ENCODE measurements around the gene MYH15. TPM values are rescaled to one million over a fixed set of nuclear protein-coding genes. Genes with fewer than 3 reads are reported as not detected.

Gene MYH15
- polyA plus RNA-seq, 3 donors, result not detected

- no peak overlapping the region for H3K4me2 ChIP-seq (replicated peaks; ENCODE audit: extremely low read depth, low read length, poor library complexity, severe bottlenecking)
- DNase-seq, result peak; percentile 59 to 88 (median 64)
- no peak overlapping the region for H3K9ac ChIP-seq (ENCODE audit: insufficient read depth, low read length, poor library complexity, severe bottlenecking)
- H4K20me1 ChIP-seq (ENCODE audit: insufficient read depth, low read length), result no peaks in the 10 kb centered on the region
- no peak overlapping the region for H3K4me3 ChIP-seq (replicated peaks in 1 of 3; ENCODE audit: low read depth in 2 of 3, low read length in 3 of 3)
- H3K4me1 Mint-ChIP-seq, result peaks cover 16% of the 10 kb centered on the region
- peaks cover 0 to 2% (median 0%) of the 10 kb centered on the region in 7 donors for H3K9me3 Mint-ChIP-seq
- TF ChIP-seq, protein P1, sequence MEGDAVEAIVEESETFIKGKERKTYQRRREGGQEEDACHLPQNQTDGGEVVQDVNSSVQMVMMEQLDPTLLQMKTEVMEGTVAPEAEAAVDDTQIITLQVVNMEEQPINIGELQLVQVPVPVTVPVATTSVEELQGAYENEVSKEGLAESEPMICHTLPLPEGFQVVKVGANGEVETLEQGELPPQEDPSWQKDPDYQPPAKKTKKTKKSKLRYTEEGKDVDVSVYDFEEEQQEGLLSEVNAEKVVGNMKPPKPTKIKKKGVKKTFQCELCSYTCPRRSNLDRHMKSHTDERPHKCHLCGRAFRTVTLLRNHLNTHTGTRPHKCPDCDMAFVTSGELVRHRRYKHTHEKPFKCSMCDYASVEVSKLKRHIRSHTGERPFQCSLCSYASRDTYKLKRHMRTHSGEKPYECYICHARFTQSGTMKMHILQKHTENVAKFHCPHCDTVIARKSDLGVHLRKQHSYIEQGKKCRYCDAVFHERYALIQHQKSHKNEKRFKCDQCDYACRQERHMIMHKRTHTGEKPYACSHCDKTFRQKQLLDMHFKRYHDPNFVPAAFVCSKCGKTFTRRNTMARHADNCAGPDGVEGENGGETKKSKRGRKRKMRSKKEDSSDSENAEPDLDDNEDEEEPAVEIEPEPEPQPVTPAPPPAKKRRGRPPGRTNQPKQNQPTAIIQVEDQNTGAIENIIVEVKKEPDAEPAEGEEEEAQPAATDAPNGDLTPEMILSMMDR (IDR thresholded peaks at IDR 0.05), result no peak
- H3K27me3 ChIP-seq (ENCODE audit: control insufficient read depth in 2 of 2, insufficient read depth in 2 of 2, low read length in 2 of 2), result no peaks in the 10 kb centered on the region
- no peaks in the 10 kb centered on the region for H3K36me3 Mint-ChIP-seq
- H3K27me3 Mint-ChIP-seq (ENCODE audit: low read depth in 3 of 3), result no peaks in the 10 kb centered on the region
- peaks cover 15 to 18% of the 10 kb centered on the region in 2 donors for H3K4me1 ChIP-seq (ENCODE audit: control insufficient read depth in 1 of 2, insufficient read depth in 2 of 2, low read length in 2 of 2)
- no peak overlapping the region for H3K4me3 Mint-ChIP-seq
- no CpG with 5 or more reads among the region's 3 CpGs for WGBS (ENCODE audit: insufficient coverage)
- H3K27ac ChIP-seq (ENCODE audit: low read depth in 1 of 2, low read length in 2 of 2), result no peak overlapping the region
- peak overlapping the region; percentile 27 to 86 (median 64) for H3K27ac Mint-ChIP-seq
- intact Hi-C loops (cut with micrococcal nuclease), result no loop called here
- no peaks in the 10 kb centered on the region for H3K36me3 ChIP-seq (replicated peaks in 1 of 2; ENCODE audit: control insufficient read depth in 1 of 2, insufficient read depth in 2 of 2, low read length in 2 of 2)
- H2AFZ ChIP-seq (ENCODE audit: insufficient read depth, low read depth, low read length, poor library complexity, severe bottlenecking), result no peak overlapping the region
- no peaks in the 10 kb centered on the region for H3K9me3 ChIP-seq (replicated peaks in 1 of 2; ENCODE audit: control insufficient read depth in 1 of 2, insufficient read depth in 1 of 2, low read length in 2 of 2)
- H3K79me2 ChIP-seq (ENCODE audit: insufficient read depth, low read length), result no peaks in the 10 kb centered on the region
These were observed 18.3 kb upstream of the MYH15 start for GRCh38 chr3:108528459-108529252.

DNA sequence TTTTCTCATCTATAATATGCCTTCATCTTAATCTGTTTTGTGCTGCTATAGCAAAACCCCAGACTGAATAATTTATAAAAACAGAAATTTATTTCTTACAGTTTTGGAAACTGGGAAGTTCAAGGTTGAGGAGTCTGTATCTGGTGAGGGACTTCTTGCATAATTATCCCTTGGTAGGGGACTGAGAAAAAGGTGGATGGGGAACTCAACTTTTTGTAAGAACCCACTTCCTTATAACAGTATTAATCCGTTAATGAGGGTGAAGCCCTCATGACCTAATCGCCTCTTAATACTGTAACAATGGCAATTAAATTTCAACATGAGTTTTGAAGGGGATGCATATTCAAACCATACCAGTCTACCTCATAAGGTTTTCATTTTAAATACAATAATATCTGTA lies 17.4 kb upstream of the MYH15 start:
- no peak overlapping the region for H3K4me3 Mint-ChIP-seq
- peaks cover 15 to 18% of the 10 kb centered on the region in 2 donors for H3K4me1 ChIP-seq (ENCODE audit: control insufficient read depth in 1 of 2, insufficient read depth in 2 of 2, low read length in 2 of 2)
- no peaks in the 10 kb centered on the region for H3K36me3 Mint-ChIP-seq
- no peak overlapping the region for H3K27ac ChIP-seq (ENCODE audit: low read depth in 1 of 2, low read length in 2 of 2)
- DNase-seq, result peak in 2 of 3 donors; percentile 12 to 61
- intact Hi-C loops (cut with micrococcal nuclease), result no loop called here
- H3K4me2 ChIP-seq (replicated peaks; ENCODE audit: extremely low read depth, low read length, poor library complexity, severe bottlenecking), result no peak overlapping the region
- no peak overlapping the region for H2AFZ ChIP-seq (ENCODE audit: insufficient read depth, low read depth, low read length, poor library complexity, severe bottlenecking)
- H3K79me2 ChIP-seq (ENCODE audit: insufficient read depth, low read length), result no peaks in the 10 kb centered on the region
- H3K4me3 ChIP-seq (replicated peaks in 1 of 3; ENCODE audit: low read depth in 2 of 3, low read length in 3 of 3), result no peak overlapping the region
- no peaks in the 10 kb centered on the region for H4K20me1 ChIP-seq (ENCODE audit: insufficient read depth, low read length)
- TF ChIP-seq, protein P1 (IDR thresholded peaks at IDR 0.05), result no peak
- H3K27ac Mint-ChIP-seq, result peak overlapping the region in 2 of 7 donors; percentile 13 to 38
- no peaks in the 10 kb centered on the region for H3K9me3 ChIP-seq (replicated peaks in 1 of 2; ENCODE audit: control insufficient read depth in 1 of 2, insufficient read depth in 1 of 2, low read length in 2 of 2)
- H3K36me3 ChIP-seq (replicated peaks in 1 of 2; ENCODE audit: control insufficient read depth in 1 of 2, insufficient read depth in 2 of 2, low read length in 2 of 2), result no peaks in the 10 kb centered on the region
- H3K4me1 Mint-ChIP-seq, result peaks cover 16% of the 10 kb centered on the region
- no peaks in the 10 kb centered on the region for H3K27me3 Mint-ChIP-seq (ENCODE audit: low read depth in 3 of 3)
- no peak overlapping the region for H3K9ac ChIP-seq (ENCODE audit: insufficient read depth, low read length, poor library complexity, severe bottlenecking)
- H3K27me3 ChIP-seq (ENCODE audit: control insufficient read depth in 2 of 2, insufficient read depth in 2 of 2, low read length in 2 of 2), result no peaks in the 10 kb centered on the region
- no CpG with 5 or more reads among the region's 2 CpGs for WGBS (ENCODE audit: insufficient coverage)
- peaks cover 0 to 2% (median 0%) of the 10 kb centered on the region in 7 donors for H3K9me3 Mint-ChIP-seq

All from CD14-positive monocyte (primary cell).